ENCODE results near the gene C10orf62.
A peak's percentile ranks its signal among the peaks of the same experiment; 100 is the strongest.

GRCh38 chr10:97543025-97543546 lies 46.4 kb upstream of the C10orf62 start:
- TF ChIP-seq CTCF (optimal IDR thresholded peaks at IDR 0.05 in 1 of 3, IDR thresholded peaks at IDR 0.05 in 1 of 3, conservative IDR thresholded peaks at IDR 0.05 in 1 of 3; ENCODE audit: extremely low read depth in 1 of 3, insufficient read depth in 2 of 3, low read length in 3 of 3) (peak in 1 of 3 experiments; percentile 8), EZH2 (IDR thresholded peaks at IDR 0.05; ENCODE audit: low read length) (no peak)

Measured in keratinocyte (primary cell).